Tongue (tissue), 3 donors: ENCODE data around the gene KRTAP12-2. TPM values are rescaled to one million over a fixed set of nuclear protein-coding genes. Genes with fewer than 3 reads are reported as not detected.

Source experiments
- DNase-seq: peaks from one replicate; pipeline ENCODE4 v3.0.0-alpha.2; 2015
- small RNA-seq: library from RNA; depleted of rRNA; stranded (forward); fragments of <200 nt; gene quantifications from one replicate; pipeline ENCODE3, GENCODE V24; 2014; ENCODE audit warnings: low replicate concordance
- total RNA-seq: library from RNA; depleted of rRNA; stranded (reverse); fragments of >200 nt; gene quantifications from one replicate; pipeline ENCODE4 v1.2.3, GENCODE V29; 2014

The KRTAP12-2 gene
- total RNA-seq, 1 donor from 2014 or later: not detected

- DNase-seq: no peak
Measured at GRCh38 chr21:44626673-44627143, 40.0 kb downstream of the KRTAP12-2 start, which contains the start of gene KRTAP10-9. KRTAP10-9 (plus strand) TSS chr21:44627093; CDS start chr21:44627172, 79 bp downstream.

- no peak for DNase-seq
Measured at GRCh38 chr21:44626262-44626661, 40.5 kb downstream of the KRTAP12-2 start.

GRCh38 chr21:44625756-44626155 lies 41.0 kb downstream of the KRTAP12-2 start:
- no peak for DNase-seq

- DNase-seq: no peak
Measured at GRCh38 chr21:44623575-44623974, 43.2 kb downstream of the KRTAP12-2 start.

GRCh38 chr21:44619886-44620285 lies 46.8 kb downstream of the KRTAP12-2 start:
- no peak for DNase-seq

- DNase-seq: no peak
Measured at GRCh38 chr21:44618909-44619308, 47.8 kb downstream of the KRTAP12-2 start.

- DNase-seq: no peak
Measured at GRCh38 chr21:44618504-44618903, 48.2 kb downstream of the KRTAP12-2 start.

GRCh38 chr21:44617071-44617501 lies 49.6 kb downstream of the KRTAP12-2 start:
- no peak for DNase-seq

GRCh38 chr21:44616591-44616926 lies 50.2 kb downstream of the KRTAP12-2 start:
- no peak for DNase-seq

Small RNA genes lying within 50 kb of the gene (small RNA-seq; reads per million reads assigned to genes)
- not detected for gene KRTAP12-6P

Other genes with a start within 250 kb of the KRTAP12-2 start
- gene LRRC3, start 211.4 kb downstream of the KRTAP12-2 start, total RNA-seq: 2.4 TPM
- not detected for gene KRTAP10-1, start 126.7 kb downstream of the KRTAP12-2 start, total RNA-seq
- gene KRTAP10-2, start 115.4 kb downstream of the KRTAP12-2 start, total RNA-seq: not detected
- gene KRTAP10-3, start 108.1 kb downstream of the KRTAP12-2 start, total RNA-seq: not detected
- gene KRTAP10-4, start 93.2 kb downstream of the KRTAP12-2 start, total RNA-seq: not detected
- gene KRTAP10-5, start 86.3 kb downstream of the KRTAP12-2 start, total RNA-seq: not detected
- gene KRTAP10-6, start 74.4 kb downstream of the KRTAP12-2 start, total RNA-seq: not detected
- not detected for gene KRTAP10-7, start 66.3 kb downstream of the KRTAP12-2 start, total RNA-seq
- not detected for gene KRTAP10-8, start 54.8 kb downstream of the KRTAP12-2 start, total RNA-seq
- gene KRTAP10-9, start 39.8 kb downstream of the KRTAP12-2 start, total RNA-seq: not detected
- not detected for gene KRTAP10-10, start 29.6 kb downstream of the KRTAP12-2 start, total RNA-seq
- not detected for gene KRTAP10-11, start 20.5 kb downstream of the KRTAP12-2 start, total RNA-seq
- gene KRTAP12-4, start 12.3 kb downstream of the KRTAP12-2 start, total RNA-seq: not detected
- not detected for gene KRTAP12-3, start 9.0 kb downstream of the KRTAP12-2 start, total RNA-seq
- gene KRTAP12-1, start 15.2 kb upstream of the KRTAP12-2 start, total RNA-seq: not detected
- gene KRTAP10-12, start 30.2 kb upstream of the KRTAP12-2 start, total RNA-seq: not detected
- 1.0 TPM for gene TSPEAR, start 44.6 kb upstream of the KRTAP12-2 start, total RNA-seq
- gene UBE2G2, start 134.9 kb upstream of the KRTAP12-2 start, total RNA-seq: 80.2 TPM
- 52.4 TPM for gene SUMO3, start 151.1 kb upstream of the KRTAP12-2 start, total RNA-seq
- gene PTTG1IP, start 206.8 kb upstream of the KRTAP12-2 start, total RNA-seq: 172 TPM